NCI-H510A treated with DMSO at 0.1 percent for 48 hours (cell line): ENCODE results near the gene TAP1.

Source experiments
- DNase-seq: peaks from one replicate; lab custom pipeline; 2025; lab: John Stamatoyannopoulos, UW

The TAP1 gene

DNA sequence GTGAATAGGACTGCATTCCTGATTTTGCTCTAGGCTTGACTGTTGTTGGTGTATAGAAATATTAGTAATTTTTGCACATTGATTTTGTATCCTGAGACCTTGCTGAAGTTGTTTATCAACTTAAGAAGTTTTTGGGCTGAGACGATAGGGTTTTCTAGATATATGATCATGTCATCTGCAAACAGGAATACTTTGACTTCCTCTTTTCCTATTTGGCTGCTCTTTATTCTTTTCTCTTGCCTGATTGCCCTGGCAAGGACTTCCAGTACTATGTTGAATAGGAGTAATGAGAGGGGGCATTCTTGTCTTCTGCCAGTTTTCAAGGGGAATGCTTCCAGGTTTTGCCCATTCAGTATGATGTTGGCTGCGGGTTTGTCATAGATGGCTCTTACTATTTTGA, 50.1 kb downstream of the TAP1 start:
- DNase-seq, result no peak

- no peak for DNase-seq
Measured at GRCh38 chr6:32799740-32800139, 53.8 kb downstream of the TAP1 start.

GRCh38 chr6:32799168-32799567, 54.3 kb downstream of the TAP1 start:
- no peak for DNase-seq

GRCh38 chr6:32796848-32797776, 56.4 kb downstream of the TAP1 start:
- DNase-seq, result peak; percentile 57
